Liver (tissue), 9 donors: Measurements from ENCODE around the gene CLMN. TPM values are rescaled to one million over a fixed set of nuclear protein-coding genes. Genes with fewer than 3 reads are reported as not detected.

Source experiments
- DNase-seq: peaks from one replicate; pipeline ENCODE4 v3.0.0-alpha.2; 2017; ENCODE audit warnings: low spot score
- H3K27ac ChIP-seq, 2 donors: one replicate each; pipeline ENCODE4 v1.7.0; 2013; ENCODE audit warnings: inconsistent platforms in 2 of 2, low read length in 2 of 2, control low read depth in 1 of 2, low read depth in 1 of 2, mild to moderate bottlenecking in 1 of 2
- H3K27me3 ChIP-seq, 4 donors: one replicate each; pipeline versions ENCODE4 v1.6.1 to v1.7.0; 2013; ENCODE audit warnings: low read length in 3 of 4, inconsistent platforms in 1 of 4, mild to moderate bottlenecking in 1 of 4, moderate library complexity in 1 of 4; ENCODE audit not compliant: control insufficient read depth in 4 of 4, insufficient read depth in 4 of 4
- H3K36me3 ChIP-seq, 4 donors: one replicate each; pipeline versions ENCODE4 v1.6.1 to v1.7.0; 2013; ENCODE audit warnings: low read length in 3 of 4, mild to moderate bottlenecking in 3 of 4, low read depth in 1 of 4, moderate library complexity in 1 of 4; ENCODE audit not compliant: control insufficient read depth in 4 of 4, insufficient read depth in 3 of 4
- H3K4me1 ChIP-seq, 4 donors: one replicate each; pipeline versions ENCODE4 v1.6.1 to v1.7.0; 2013; ENCODE audit warnings: low read length in 3 of 4, mild to moderate bottlenecking in 3 of 4, moderate library complexity in 1 of 4; ENCODE audit not compliant: control insufficient read depth in 4 of 4, insufficient read depth in 4 of 4
- H3K4me3 ChIP-seq, 3 donors: one replicate each; pipeline versions ENCODE4 v1.6.1 to v1.7.0; 2013; ENCODE audit warnings: low read length in 3 of 3, control low read depth in 1 of 3, low read depth in 1 of 3, mild to moderate bottlenecking in 1 of 3
- H3K9ac ChIP-seq, 2 donors: one replicate each; pipeline ENCODE4 v1.7.0; 2013; ENCODE audit warnings: low read length in 2 of 2, mild to moderate bottlenecking in 2 of 2, moderate library complexity in 2 of 2, control low read depth in 1 of 2, low read depth in 1 of 2
- H3K9me3 ChIP-seq, 4 donors: one replicate each; pipeline versions ENCODE4 v1.6.1 to v1.7.0; 2013; ENCODE audit warnings: low read length in 3 of 4; ENCODE audit not compliant: control insufficient read depth in 4 of 4
- EGR1 ChIP-seq, 2 donors: IDR thresholded peaks; 2 replicates each; pipeline ENCODE4 v1.6.1; 2016 to 2018; ENCODE audit warnings: antibody characterized with exemption in 2 of 2, low read depth in 2 of 2
- FOXA2 ChIP-seq: IDR thresholded peaks from 2 replicates; pipeline ENCODE4 v1.6.1; 2016; ENCODE audit warnings: antibody characterized with exemption
- GABPA ChIP-seq, 2 donors: IDR thresholded peaks in 1 of 2; conservative IDR thresholded peaks in 1 of 2; 2 replicates each; pipeline ENCODE4 v1.6.1; 2016; ENCODE audit warnings: antibody characterized with exemption in 2 of 2, mild to moderate bottlenecking in 1 of 2, moderate library complexity in 1 of 2
- HNF4A ChIP-seq, 2 donors: conservative IDR thresholded peaks; 2 replicates each; pipeline ENCODE4 v1.6.1; 2016; ENCODE audit warnings: antibody characterized with exemption in 2 of 2, mild to moderate bottlenecking in 2 of 2
- HNF4G ChIP-seq: IDR thresholded peaks from 2 replicates; pipeline ENCODE4 v1.6.1; 2016; ENCODE audit warnings: antibody characterized with exemption
- JUND ChIP-seq, 2 donors: IDR thresholded peaks; 2 replicates each; pipeline ENCODE4 v1.6.1; 2016; ENCODE audit warnings: antibody characterized with exemption in 2 of 2
- NR2F2 ChIP-seq: IDR thresholded peaks from 2 replicates; pipeline ENCODE4 v1.6.1; 2016; ENCODE audit warnings: antibody characterized with exemption
- RAD21 ChIP-seq, 2 donors: IDR thresholded peaks; 2 replicates each; pipeline ENCODE4 v1.6.1; 2016; ENCODE audit warnings: antibody characterized with exemption in 2 of 2, mild to moderate bottlenecking in 2 of 2
- RXRA ChIP-seq, 2 donors: IDR thresholded peaks; 2 replicates each; pipeline ENCODE4 v1.6.1; 2017 to 2018; ENCODE audit warnings: antibody characterized with exemption in 2 of 2, mild to moderate bottlenecking in 1 of 2
- SP1 ChIP-seq: IDR thresholded peaks from 2 replicates; pipeline ENCODE4 v1.6.1; 2018; ENCODE audit warnings: antibody characterized with exemption, mild to moderate bottlenecking
- TAF1 ChIP-seq: conservative IDR thresholded peaks from 2 replicates; pipeline ENCODE4 v1.6.1; 2016; ENCODE audit warnings: antibody characterized with exemption, mild to moderate bottlenecking
- YY1 ChIP-seq: IDR thresholded peaks from 2 replicates; pipeline ENCODE4 v1.6.1; 2016; ENCODE audit warnings: antibody characterized with exemption, mild to moderate bottlenecking
- WGBS: extraction: QIAGEN DNeasy Blood & Tissue Kit; methylation state at CpG from one replicate; pipeline ENCODE4 v1.1.7; 2013; 5-methylcytosine and 5-hydroxymethylcytosine counted together
- polyA plus RNA-seq, 2 donors: library from polyadenylated mRNA; stranded (reverse) in 1 of 2; unstranded in 1 of 2; fragments of 200-250 nt in 1 of 2; fragments of >200 nt in 1 of 2; fragmentation: Nextera tagmentation in 1 of 2; extraction: Ambion mirVana in 1 of 2; gene quantifications; one replicate each; pipeline versions ENCODE4 v1.2.1 to v1.2.3, GENCODE V29; 2013 to 2015
- total RNA-seq, 2 donors: library from RNA; depleted of rRNA; stranded (reverse); fragments of >200 nt; gene quantifications; one replicate each; pipeline ENCODE4 v1.2.3, GENCODE V29; 2014
- TF ChIP-seq, protein P1 (sequence below): fragments of 150-350 bp; IDR thresholded peaks from 2 replicates; pipeline ENCODE4 v1.5.1; 2017; ENCODE audit warnings: improper control_type of control experiment, low read depth, low read length; ENCODE audit not compliant: missing input control
- TF ChIP-seq, protein P2 (sequence below): IDR thresholded peaks from 2 replicates; pipeline ENCODE4 v1.6.1; 2016; ENCODE audit warnings: antibody characterized with exemption
- TF ChIP-seq, protein P3 (sequence below): IDR thresholded peaks from 2 replicates; pipeline ENCODE4 v1.6.1; 2016; ENCODE audit warnings: antibody characterized with exemption
- TF ChIP-seq, protein P4 (sequence below): IDR thresholded peaks from 2 replicates; pipeline ENCODE4 v1.6.1; 2016; ENCODE audit warnings: antibody characterized with exemption
- TF ChIP-seq, protein P5 (sequence below): IDR thresholded peaks from 2 replicates; pipeline ENCODE4 v1.6.1; 2016; ENCODE audit warnings: antibody characterized with exemption, mild to moderate bottlenecking
- donor health status: healthy.
- donor health status: healthy.
- donor health status: healthy.
- donor health status: healthy.
- donor health status: healthy.

The CLMN gene
- total and polyA plus RNA-seq, 4 donors = 6.0 to 41.1 (median 24.1) TPM

DNA sequence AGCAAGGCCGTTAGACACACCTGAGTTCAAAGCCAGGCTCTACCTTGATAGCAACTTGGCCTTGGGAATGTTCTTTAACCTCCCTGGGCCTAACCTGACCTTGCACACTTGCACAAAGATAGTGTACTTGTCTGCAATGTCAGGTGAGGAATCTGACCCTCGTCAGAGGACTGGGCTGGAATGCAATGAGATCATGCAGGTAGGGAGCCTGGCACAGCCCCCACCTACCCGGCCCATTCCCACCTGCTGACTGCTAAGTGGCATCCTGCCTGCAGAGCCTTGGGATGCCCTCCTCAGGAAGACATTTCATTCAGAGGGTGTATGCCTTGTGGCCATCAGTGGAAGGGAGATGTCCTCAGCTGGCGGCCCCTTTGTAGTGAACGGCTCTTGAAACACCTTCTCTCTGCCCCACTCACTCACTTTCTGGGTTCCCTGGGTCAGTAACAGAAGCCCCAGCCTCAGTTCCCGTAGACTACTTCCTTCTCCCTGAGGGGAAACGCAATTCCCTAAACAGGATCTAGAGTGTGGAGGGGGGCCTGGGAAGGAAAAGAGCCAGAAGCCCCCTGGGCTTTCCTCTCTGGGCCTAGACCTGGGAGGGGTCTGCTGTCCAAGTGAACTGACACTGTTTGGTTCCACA lies 94.3 kb downstream of the CLMN start:
- Histone ChIP-seq H3K27ac (no peak overlapping the region), H3K36me3 (no peaks in the 10 kb centered on the region), H3K4me3 (no peak overlapping the region), H3K27me3 (no peaks in the 10 kb centered on the region), H3K9me3 (no peaks in the 10 kb centered on the region), H3K4me1 (peaks cover 18 to 62% (median 46%) of the 10 kb centered on the region in 4 donors), H3K9ac (no peak overlapping the region)
- TF ChIP-seq JUND (IDR thresholded peaks at IDR 0.05) (no peak), NR2F2 (no peak), YY1 (no peak), HNF4G (no peak), RAD21 (IDR thresholded peaks at IDR 0.05) (no peak), RXRA (IDR thresholded peaks at IDR 0.05) (no peak), HNF4A (conservative IDR thresholded peaks at IDR 0.05) (peak in 1 of 2 donors; percentile 7), GABPA (IDR thresholded peaks at IDR 0.05 in 1 of 2, conservative IDR thresholded peaks at IDR 0.05 in 1 of 2) (no peak), TAF1 (no peak), FOXA2 (no peak), SP1 (peak; percentile 11), EGR1 (IDR thresholded peaks at IDR 0.05; ENCODE audit: low read depth in 2 of 2) (no peak)
- TF ChIP-seq, protein P1, sequence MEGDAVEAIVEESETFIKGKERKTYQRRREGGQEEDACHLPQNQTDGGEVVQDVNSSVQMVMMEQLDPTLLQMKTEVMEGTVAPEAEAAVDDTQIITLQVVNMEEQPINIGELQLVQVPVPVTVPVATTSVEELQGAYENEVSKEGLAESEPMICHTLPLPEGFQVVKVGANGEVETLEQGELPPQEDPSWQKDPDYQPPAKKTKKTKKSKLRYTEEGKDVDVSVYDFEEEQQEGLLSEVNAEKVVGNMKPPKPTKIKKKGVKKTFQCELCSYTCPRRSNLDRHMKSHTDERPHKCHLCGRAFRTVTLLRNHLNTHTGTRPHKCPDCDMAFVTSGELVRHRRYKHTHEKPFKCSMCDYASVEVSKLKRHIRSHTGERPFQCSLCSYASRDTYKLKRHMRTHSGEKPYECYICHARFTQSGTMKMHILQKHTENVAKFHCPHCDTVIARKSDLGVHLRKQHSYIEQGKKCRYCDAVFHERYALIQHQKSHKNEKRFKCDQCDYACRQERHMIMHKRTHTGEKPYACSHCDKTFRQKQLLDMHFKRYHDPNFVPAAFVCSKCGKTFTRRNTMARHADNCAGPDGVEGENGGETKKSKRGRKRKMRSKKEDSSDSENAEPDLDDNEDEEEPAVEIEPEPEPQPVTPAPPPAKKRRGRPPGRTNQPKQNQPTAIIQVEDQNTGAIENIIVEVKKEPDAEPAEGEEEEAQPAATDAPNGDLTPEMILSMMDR = no peak
- TF ChIP-seq, protein P2, sequence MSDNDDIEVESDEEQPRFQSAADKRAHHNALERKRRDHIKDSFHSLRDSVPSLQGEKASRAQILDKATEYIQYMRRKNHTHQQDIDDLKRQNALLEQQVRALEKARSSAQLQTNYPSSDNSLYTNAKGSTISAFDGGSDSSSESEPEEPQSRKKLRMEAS = no peak
- TF ChIP-seq, protein P3, sequence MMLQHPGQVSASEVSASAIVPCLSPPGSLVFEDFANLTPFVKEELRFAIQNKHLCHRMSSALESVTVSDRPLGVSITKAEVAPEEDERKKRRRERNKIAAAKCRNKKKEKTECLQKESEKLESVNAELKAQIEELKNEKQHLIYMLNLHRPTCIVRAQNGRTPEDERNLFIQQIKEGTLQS = no peak
- TF ChIP-seq, protein P4, sequence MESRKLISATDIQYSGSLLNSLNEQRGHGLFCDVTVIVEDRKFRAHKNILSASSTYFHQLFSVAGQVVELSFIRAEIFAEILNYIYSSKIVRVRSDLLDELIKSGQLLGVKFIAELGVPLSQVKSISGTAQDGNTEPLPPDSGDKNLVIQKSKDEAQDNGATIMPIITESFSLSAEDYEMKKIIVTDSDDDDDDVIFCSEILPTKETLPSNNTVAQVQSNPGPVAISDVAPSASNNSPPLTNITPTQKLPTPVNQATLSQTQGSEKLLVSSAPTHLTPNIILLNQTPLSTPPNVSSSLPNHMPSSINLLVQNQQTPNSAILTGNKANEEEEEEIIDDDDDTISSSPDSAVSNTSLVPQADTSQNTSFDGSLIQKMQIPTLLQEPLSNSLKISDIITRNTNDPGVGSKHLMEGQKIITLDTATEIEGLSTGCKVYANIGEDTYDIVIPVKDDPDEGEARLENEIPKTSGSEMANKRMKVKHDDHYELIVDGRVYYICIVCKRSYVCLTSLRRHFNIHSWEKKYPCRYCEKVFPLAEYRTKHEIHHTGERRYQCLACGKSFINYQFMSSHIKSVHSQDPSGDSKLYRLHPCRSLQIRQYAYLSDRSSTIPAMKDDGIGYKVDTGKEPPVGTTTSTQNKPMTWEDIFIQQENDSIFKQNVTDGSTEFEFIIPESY = no peak
- TF ChIP-seq, protein P5, sequence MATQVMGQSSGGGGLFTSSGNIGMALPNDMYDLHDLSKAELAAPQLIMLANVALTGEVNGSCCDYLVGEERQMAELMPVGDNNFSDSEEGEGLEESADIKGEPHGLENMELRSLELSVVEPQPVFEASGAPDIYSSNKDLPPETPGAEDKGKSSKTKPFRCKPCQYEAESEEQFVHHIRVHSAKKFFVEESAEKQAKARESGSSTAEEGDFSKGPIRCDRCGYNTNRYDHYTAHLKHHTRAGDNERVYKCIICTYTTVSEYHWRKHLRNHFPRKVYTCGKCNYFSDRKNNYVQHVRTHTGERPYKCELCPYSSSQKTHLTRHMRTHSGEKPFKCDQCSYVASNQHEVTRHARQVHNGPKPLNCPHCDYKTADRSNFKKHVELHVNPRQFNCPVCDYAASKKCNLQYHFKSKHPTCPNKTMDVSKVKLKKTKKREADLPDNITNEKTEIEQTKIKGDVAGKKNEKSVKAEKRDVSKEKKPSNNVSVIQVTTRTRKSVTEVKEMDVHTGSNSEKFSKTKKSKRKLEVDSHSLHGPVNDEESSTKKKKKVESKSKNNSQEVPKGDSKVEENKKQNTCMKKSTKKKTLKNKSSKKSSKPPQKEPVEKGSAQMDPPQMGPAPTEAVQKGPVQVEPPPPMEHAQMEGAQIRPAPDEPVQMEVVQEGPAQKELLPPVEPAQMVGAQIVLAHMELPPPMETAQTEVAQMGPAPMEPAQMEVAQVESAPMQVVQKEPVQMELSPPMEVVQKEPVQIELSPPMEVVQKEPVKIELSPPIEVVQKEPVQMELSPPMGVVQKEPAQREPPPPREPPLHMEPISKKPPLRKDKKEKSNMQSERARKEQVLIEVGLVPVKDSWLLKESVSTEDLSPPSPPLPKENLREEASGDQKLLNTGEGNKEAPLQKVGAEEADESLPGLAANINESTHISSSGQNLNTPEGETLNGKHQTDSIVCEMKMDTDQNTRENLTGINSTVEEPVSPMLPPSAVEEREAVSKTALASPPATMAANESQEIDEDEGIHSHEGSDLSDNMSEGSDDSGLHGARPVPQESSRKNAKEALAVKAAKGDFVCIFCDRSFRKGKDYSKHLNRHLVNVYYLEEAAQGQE = no peak
- WGBS = 78% methylated on average over 7 of the region's 7 CpGs
- DNase-seq = no peak
